OCI-LY7 (cell line): ENCODE results near the gene PRRC2B.

Experiments used
- EZH2phosphoT487 ChIP-seq: fragments of 200-600 bp; sonication (generic); IDR thresholded peaks from 2 replicates; pipeline ENCODE4 v1.6.1; 2018; ENCODE audit warnings: low read depth, borderline replicate concordance, mild to moderate bottlenecking, mixed run types, antibody characterized with exemption, low read length, moderate library complexity, mixed read lengths
- TF ChIP-seq, protein P1 (sequence below): fragments of 200-600 bp; sonication (generic); conservative IDR thresholded peaks from 2 replicates; pipeline ENCODE4 v1.5.1; 2014; ENCODE audit warnings: mild to moderate bottlenecking, antibody characterized with exemption, low read length, moderate library complexity, mixed read lengths

- TF ChIP-seq, protein P1, sequence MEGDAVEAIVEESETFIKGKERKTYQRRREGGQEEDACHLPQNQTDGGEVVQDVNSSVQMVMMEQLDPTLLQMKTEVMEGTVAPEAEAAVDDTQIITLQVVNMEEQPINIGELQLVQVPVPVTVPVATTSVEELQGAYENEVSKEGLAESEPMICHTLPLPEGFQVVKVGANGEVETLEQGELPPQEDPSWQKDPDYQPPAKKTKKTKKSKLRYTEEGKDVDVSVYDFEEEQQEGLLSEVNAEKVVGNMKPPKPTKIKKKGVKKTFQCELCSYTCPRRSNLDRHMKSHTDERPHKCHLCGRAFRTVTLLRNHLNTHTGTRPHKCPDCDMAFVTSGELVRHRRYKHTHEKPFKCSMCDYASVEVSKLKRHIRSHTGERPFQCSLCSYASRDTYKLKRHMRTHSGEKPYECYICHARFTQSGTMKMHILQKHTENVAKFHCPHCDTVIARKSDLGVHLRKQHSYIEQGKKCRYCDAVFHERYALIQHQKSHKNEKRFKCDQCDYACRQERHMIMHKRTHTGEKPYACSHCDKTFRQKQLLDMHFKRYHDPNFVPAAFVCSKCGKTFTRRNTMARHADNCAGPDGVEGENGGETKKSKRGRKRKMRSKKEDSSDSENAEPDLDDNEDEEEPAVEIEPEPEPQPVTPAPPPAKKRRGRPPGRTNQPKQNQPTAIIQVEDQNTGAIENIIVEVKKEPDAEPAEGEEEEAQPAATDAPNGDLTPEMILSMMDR, result no peak
- TF ChIP-seq EZH2phosphoT487, result no peak
These were observed 118.0 kb downstream of the PRRC2B start for GRCh38 chr9:131511880-131512279.
